SK-N-SH treated with all-trans-retinoic acid at 6 μM for 48 hours (cell line): ENCODE data around the gene ZBTB7C.

Source experiments
- ATAC-seq: fragments of 200-7000 bp; cut with Tn5 transposase; 3 replicates; pipeline ENCODE4 v1.9.1; 2020; ENCODE audit warnings: mild to moderate bottlenecking, moderate library complexity
- ARNTL ChIP-seq: fragments of 450-650 bp; formaldehyde crosslinking; IDR thresholded peaks from 2 replicates; pipeline ENCODE4 v1.5.0; 2020; ENCODE audit warnings: low read depth, mild to moderate bottlenecking, moderate library complexity, borderline replicate concordance
- CREB5 ChIP-seq: fragments of 250-450 bp; sonication (Bioruptor Pico); IDR thresholded peaks from 2 replicates; pipeline ENCODE4 v1.5.1; 2020; ENCODE audit warnings: low read depth, mild to moderate bottlenecking, moderate library complexity
- CSRNP3 ChIP-seq: fragments of 250-450 bp; sonication (Bioruptor Pico); IDR thresholded peaks from 2 replicates; pipeline ENCODE4 v1.5.1; 2021; ENCODE audit warnings: mild to moderate bottlenecking, moderate library complexity
- ESRRG ChIP-seq: fragments of 250-450 bp; sonication (Bioruptor Pico); IDR thresholded peaks from 2 replicates; pipeline ENCODE4 v1.6.1; 2021; ENCODE audit warnings: mild to moderate bottlenecking
- GLIS3 ChIP-seq: fragments of 250-450 bp; sonication (Bioruptor Pico); IDR thresholded peaks from 2 replicates; pipeline ENCODE4 v1.5.0; 2020; ENCODE audit warnings: mild to moderate bottlenecking, moderate library complexity
- ISL1 ChIP-seq: fragments of 250-450 bp; sonication (Bioruptor Pico); IDR thresholded peaks from 2 replicates; pipeline ENCODE4 v2.1.2; 2022; ENCODE audit warnings: mild to moderate bottlenecking, moderate library complexity
- OSR1 ChIP-seq: fragments of 250-450 bp; sonication (Bioruptor Pico); IDR thresholded peaks from 2 replicates; pipeline ENCODE4 v1.8.0; 2022; ENCODE audit warnings: moderate library complexity, mild to moderate bottlenecking, inconsistent platforms
- POU6F1 ChIP-seq: fragments of 250-450 bp; sonication (Bioruptor Pico); IDR thresholded peaks from 2 replicates; pipeline ENCODE4 v1.8.0; 2021; ENCODE audit warnings: low read depth, mild to moderate bottlenecking, moderate library complexity, borderline replicate concordance
- PPARA ChIP-seq: fragments of 250-450 bp; sonication (Bioruptor Pico); IDR thresholded peaks from 2 replicates; pipeline ENCODE4 v1.5.0; 2020; ENCODE audit warnings: mild to moderate bottlenecking, borderline replicate concordance
- RARB ChIP-seq: fragments of 250-450 bp; sonication (Bioruptor Pico); IDR thresholded peaks from 2 replicates; pipeline ENCODE4 v1.8.0; 2021; ENCODE audit warnings: mild to moderate bottlenecking, moderate library complexity
- TCF4 ChIP-seq: fragments of 250-450 bp; sonication (Bioruptor Pico); IDR thresholded peaks from 2 replicates; pipeline ENCODE4 v1.8.0; 2021; ENCODE audit warnings: mild to moderate bottlenecking, moderate library complexity, borderline replicate concordance
- ZC3H10 ChIP-seq: fragments of 250-450 bp; sonication (Bioruptor Pico); IDR thresholded peaks from 2 replicates; pipeline ENCODE4 v1.5.1; 2021; ENCODE audit warnings: mild to moderate bottlenecking, moderate library complexity
- ZFP3 ChIP-seq: fragments of 250-450 bp; sonication (Bioruptor Pico); IDR thresholded peaks from 2 replicates; pipeline ENCODE4 v1.5.0; 2020; ENCODE audit warnings: mild to moderate bottlenecking, moderate library complexity
- ZFP30 ChIP-seq: fragments of 450-650 bp; formaldehyde crosslinking; IDR thresholded peaks from 2 replicates; pipeline ENCODE4 v1.5.0; 2022; ENCODE audit warnings: mild to moderate bottlenecking, moderate library complexity
- ZNF565 ChIP-seq: fragments of 450-650 bp; formaldehyde crosslinking; conservative IDR thresholded peaks from 2 replicates; pipeline ENCODE4 v1.5.0; 2020; ENCODE audit warnings: low read depth, mild to moderate bottlenecking, moderate library complexity
- ZNF70 ChIP-seq: fragments of 450-650 bp; formaldehyde crosslinking; IDR thresholded peaks from 2 replicates; pipeline ENCODE4 v1.5.0; 2020; ENCODE audit warnings: mild to moderate bottlenecking, moderate library complexity

Gene ZBTB7C

GRCh38 chr18:48356909-48357631 lies 52.1 kb downstream of the ZBTB7C start:
- no peak for ATAC-seq
- TF ChIP-seq ZNF565 (CRISPR knock-in tag), result no peak
- no peak for TF ChIP-seq GLIS3 (CRISPR knock-in tag)
- no peak for TF ChIP-seq ARNTL
- no peak for TF ChIP-seq CREB5 (CRISPR knock-in tag)
- no peak for TF ChIP-seq ZNF70 (CRISPR knock-in tag)

- TF ChIP-seq CREB5 (CRISPR knock-in tag), result no peak
- no peak for ATAC-seq
Observed at GRCh38 chr18:48356151-48356745, 52.9 kb downstream of the ZBTB7C start.

GRCh38 chr18:48355276-48356115 lies 53.7 kb downstream of the ZBTB7C start:
- ATAC-seq, result no peak
- TF ChIP-seq ZFP3 (CRISPR knock-in tag), result no peak
- TF ChIP-seq, all 23 proteins: peak for 0

GRCh38 chr18:48354746-48355260 lies 54.4 kb downstream of the ZBTB7C start:
- TF ChIP-seq ISL1 (CRISPR knock-in tag) (no peak), OSR1 (CRISPR knock-in tag) (no peak), POU6F1 (CRISPR knock-in tag) (no peak), ZFP30 (CRISPR knock-in tag) (no peak), ZFP3 (CRISPR knock-in tag) (no peak), ARNTL (no peak), RARB (CRISPR knock-in tag) (no peak), ESRRG (no peak), CSRNP3 (CRISPR knock-in tag) (no peak), ZNF70 (CRISPR knock-in tag) (no peak), PPARA (no peak)
- ATAC-seq, result no peak

- TF ChIP-seq ZFP30 (CRISPR knock-in tag) (no peak), ZNF565 (CRISPR knock-in tag) (no peak), TCF4 (no peak), POU6F1 (CRISPR knock-in tag) (no peak), CSRNP3 (CRISPR knock-in tag) (no peak), ZC3H10 (no peak), GLIS3 (CRISPR knock-in tag) (no peak)
- no peak for ATAC-seq
Observed at GRCh38 chr18:48352051-48352755, 57.0 kb downstream of the ZBTB7C start.
